ENCODE measurements around the gene BCL11A. TPM values are rescaled to one million over a fixed set of nuclear protein-coding genes. Genes with fewer than 3 reads are reported as not detected.

BCL11A gene
- total RNA-seq, 1 experiment from 2014 or later, result 1.3 TPM

- H3K9me3 ChIP-seq (ENCODE audit: low read depth, low read length, poor library complexity, severe bottlenecking), result no peaks in the 10 kb centered on the region
- ChIA-PET POLR2A (ENCODE audit: low non-redundant PET) (no interaction called here), CTCF (no interaction called here)
- H3K27me3 ChIP-seq (replicated peaks; ENCODE audit: insufficient read depth, low read depth, low read length, poor library complexity), result no peaks in the 10 kb centered on the region
- no peak for TF ChIP-seq CTCF (conservative IDR thresholded peaks at IDR 0.05; ENCODE audit: low read depth, low read length)
- TF ChIP-seq EZH2 (IDR thresholded peaks at IDR 0.05; ENCODE audit: borderline replicate concordance, low read depth, low read length, poor library complexity, severe bottlenecking), result no peak
- no peaks in the 10 kb centered on the region for H3K36me3 ChIP-seq (ENCODE audit: insufficient read depth, low read length, poor library complexity, severe bottlenecking)
- no peak for DNase-seq (ENCODE audit: low spot score)
- no peaks in the 10 kb centered on the region for H3K4me1 ChIP-seq (ENCODE audit: insufficient read depth, low read length, poor library complexity, severe bottlenecking)
- H3K27ac ChIP-seq (ENCODE audit: low read depth, low read length, poor library complexity, severe bottlenecking), result no peak overlapping the region
- intact Hi-C loops (cut with micrococcal nuclease; ENCODE audit: unreplicated experiment), result no loop called here
- BruUV-seq (replicated peaks), result no TSS peak
- no peak overlapping the region for H3K4me3 ChIP-seq (ENCODE audit: low read depth, low read length, poor library complexity, severe bottlenecking)
Observed at GRCh38 chr2:60469536-60470317, 83.7 kb downstream of the BCL11A start.

GRCh38 chr2:60468382-60469085 lies 84.9 kb downstream of the BCL11A start:
- H3K36me3 ChIP-seq (ENCODE audit: insufficient read depth, low read length, poor library complexity, severe bottlenecking), result no peaks in the 10 kb centered on the region
- POLR2A ChIA-PET (ENCODE audit: low non-redundant PET), result no interaction called here
- no peaks in the 10 kb centered on the region for H3K27me3 ChIP-seq (replicated peaks; ENCODE audit: insufficient read depth, low read depth, low read length, poor library complexity)
- no peaks in the 10 kb centered on the region for H3K9me3 ChIP-seq (ENCODE audit: low read depth, low read length, poor library complexity, severe bottlenecking)
- H3K27ac ChIP-seq (ENCODE audit: low read depth, low read length, poor library complexity, severe bottlenecking), result no peak overlapping the region
- no peaks in the 10 kb centered on the region for H3K4me1 ChIP-seq (ENCODE audit: insufficient read depth, low read length, poor library complexity, severe bottlenecking)
- CTCF ChIA-PET, result no interaction called here
- H3K4me3 ChIP-seq (ENCODE audit: low read depth, low read length, poor library complexity, severe bottlenecking), result no peak overlapping the region
- no peak for DNase-seq (ENCODE audit: low spot score)
- intact Hi-C loops (cut with micrococcal nuclease; ENCODE audit: unreplicated experiment), result no loop called here
- BruUV-seq (replicated peaks), result no TSS peak
- TF ChIP-seq CTCF (conservative IDR thresholded peaks at IDR 0.05; ENCODE audit: low read depth, low read length) (no peak), EZH2 (IDR thresholded peaks at IDR 0.05; ENCODE audit: borderline replicate concordance, low read depth, low read length, poor library complexity, severe bottlenecking) (no peak)

- POLR2A ChIA-PET (ENCODE audit: low non-redundant PET), result no interaction called here
- CTCF ChIA-PET, result no interaction called here
- no peak for DNase-seq (ENCODE audit: low spot score)
- Histone ChIP-seq H3K9me3 (ENCODE audit: low read depth, low read length, poor library complexity, severe bottlenecking) (no peaks in the 10 kb centered on the region), H3K27me3 (replicated peaks; ENCODE audit: insufficient read depth, low read depth, low read length, poor library complexity) (no peaks in the 10 kb centered on the region), H3K36me3 (ENCODE audit: insufficient read depth, low read length, poor library complexity, severe bottlenecking) (no peaks in the 10 kb centered on the region), H3K27ac (ENCODE audit: low read depth, low read length, poor library complexity, severe bottlenecking) (no peak overlapping the region), H3K4me3 (ENCODE audit: low read depth, low read length, poor library complexity, severe bottlenecking) (no peak overlapping the region), H3K4me1 (ENCODE audit: insufficient read depth, low read length, poor library complexity, severe bottlenecking) (no peaks in the 10 kb centered on the region)
- TF ChIP-seq CTCF (conservative IDR thresholded peaks at IDR 0.05; ENCODE audit: low read depth, low read length) (no peak), EZH2 (IDR thresholded peaks at IDR 0.05; ENCODE audit: borderline replicate concordance, low read depth, low read length, poor library complexity, severe bottlenecking) (no peak)
- intact Hi-C loops (cut with micrococcal nuclease; ENCODE audit: unreplicated experiment), result no loop called here
- no TSS peak for BruUV-seq (replicated peaks)
Observed at GRCh38 chr2:60466161-60466702, 87.2 kb downstream of the BCL11A start.

Measured in A673 (cell line).